ENCODE measurements around the gene SLC35F1.

SLC35F1 gene

DNA sequence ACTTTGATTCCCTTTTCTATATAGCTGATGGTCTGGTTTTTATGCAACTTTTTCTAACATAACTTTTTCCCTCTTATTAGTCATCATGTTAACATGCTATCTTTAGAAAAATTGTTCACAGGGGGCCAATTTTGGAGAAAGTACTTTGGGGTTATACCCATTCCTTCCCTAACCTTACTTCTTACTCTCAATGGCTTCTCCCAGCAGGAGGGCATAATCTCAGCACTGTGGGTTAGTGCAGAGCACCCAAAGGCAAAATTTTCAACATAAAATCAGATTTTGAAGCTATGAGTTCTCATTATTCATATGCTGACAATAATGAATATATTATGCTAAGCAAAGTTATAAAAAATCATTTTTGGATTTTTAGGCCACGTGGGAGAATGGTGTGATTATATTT, 299.2 kb downstream of the SLC35F1 start:
- no peak for DNase-seq

DNA sequence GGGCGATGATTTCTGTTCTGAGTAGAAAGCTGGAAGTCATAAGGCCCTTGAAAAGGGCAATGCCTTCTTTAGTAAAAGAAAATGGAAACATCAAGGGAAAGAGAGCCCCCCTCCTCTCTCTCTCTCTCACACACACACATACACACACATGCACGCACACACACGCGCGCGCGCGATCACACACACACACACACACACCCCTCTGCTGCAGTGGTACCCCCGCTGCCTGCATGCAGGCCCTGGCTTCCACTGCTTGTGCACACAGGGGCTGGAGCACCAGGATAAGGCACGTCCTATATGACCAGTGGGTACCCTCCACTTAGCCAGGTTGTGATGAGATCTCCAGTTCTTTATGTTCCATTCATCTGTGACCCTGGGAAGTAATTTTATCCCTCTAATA, 300.9 kb downstream of the SLC35F1 start:
- DNase-seq = no peak

GRCh38 chr6:118212451-118213173, 305.5 kb downstream of the SLC35F1 start:
- DNase-seq = no peak

- DNase-seq = no peak
These were observed 308.2 kb downstream of the SLC35F1 start for GRCh38 chr6:118215269-118215668.

DNA sequence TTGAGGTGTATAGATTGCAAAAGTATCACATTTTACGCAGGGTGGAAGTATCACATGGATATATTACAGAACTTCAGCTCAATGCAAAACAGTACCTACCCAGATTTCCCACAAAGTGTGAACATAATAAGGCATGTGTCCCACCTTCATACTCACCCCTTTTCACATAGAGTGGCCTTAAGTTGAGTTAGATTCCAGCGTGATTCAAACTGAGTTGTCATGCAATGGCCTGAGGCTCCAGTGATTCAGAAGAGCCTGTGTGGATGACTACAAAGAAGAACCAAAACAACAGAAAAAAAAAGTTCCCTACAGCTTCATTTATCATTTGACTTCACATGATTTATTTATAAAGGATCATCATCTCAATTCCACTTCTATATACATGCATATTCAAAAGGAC, 309.7 kb downstream of the SLC35F1 start:
- no peak for DNase-seq

DNA sequence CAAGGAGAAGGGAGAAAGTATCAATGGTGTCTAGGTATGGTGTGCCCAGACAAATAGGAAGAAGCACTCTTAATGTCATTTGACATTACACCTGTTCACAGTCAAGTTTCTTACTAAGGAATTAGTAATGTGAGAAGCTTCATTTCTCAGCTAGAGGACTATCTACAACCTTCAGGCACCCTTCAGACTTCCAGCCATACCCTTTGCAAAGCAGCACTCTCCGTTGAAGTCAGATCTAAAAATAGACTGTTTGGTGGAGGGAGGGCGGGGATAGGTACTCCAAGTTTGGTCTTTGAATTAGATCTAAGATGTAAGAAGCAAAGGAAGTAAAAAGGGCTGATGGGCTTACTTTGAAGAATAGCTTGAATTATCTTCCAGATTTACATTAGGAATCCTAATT, 311.1 kb downstream of the SLC35F1 start:
- DNase-seq = no peak

GRCh38 chr6:118220429-118221128, 313.5 kb downstream of the SLC35F1 start:
- no peak for DNase-seq

DNA sequence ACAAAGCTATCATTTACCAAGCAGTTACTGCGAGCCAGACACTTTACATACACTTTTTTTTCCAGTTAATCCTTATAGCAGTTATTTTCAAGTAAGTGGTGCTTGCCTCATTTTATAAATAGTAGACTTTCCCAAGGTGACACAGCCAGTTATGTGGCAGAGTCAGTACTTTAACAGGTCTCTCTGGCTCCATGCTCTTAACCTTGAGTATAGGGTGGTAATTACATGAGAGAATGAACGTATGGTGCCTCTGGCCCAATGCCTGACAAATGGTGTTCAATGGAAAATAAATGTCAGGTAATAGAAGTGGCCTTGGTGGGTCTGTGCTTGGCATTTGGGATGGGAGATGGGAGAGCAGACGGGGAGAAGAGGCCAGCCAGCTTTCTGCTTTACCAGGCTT, 316.3 kb downstream of the SLC35F1 start:
- no peak for DNase-seq

GRCh38 chr6:118228886-118229285, 321.8 kb downstream of the SLC35F1 start:
- DNase-seq = no peak

DNA sequence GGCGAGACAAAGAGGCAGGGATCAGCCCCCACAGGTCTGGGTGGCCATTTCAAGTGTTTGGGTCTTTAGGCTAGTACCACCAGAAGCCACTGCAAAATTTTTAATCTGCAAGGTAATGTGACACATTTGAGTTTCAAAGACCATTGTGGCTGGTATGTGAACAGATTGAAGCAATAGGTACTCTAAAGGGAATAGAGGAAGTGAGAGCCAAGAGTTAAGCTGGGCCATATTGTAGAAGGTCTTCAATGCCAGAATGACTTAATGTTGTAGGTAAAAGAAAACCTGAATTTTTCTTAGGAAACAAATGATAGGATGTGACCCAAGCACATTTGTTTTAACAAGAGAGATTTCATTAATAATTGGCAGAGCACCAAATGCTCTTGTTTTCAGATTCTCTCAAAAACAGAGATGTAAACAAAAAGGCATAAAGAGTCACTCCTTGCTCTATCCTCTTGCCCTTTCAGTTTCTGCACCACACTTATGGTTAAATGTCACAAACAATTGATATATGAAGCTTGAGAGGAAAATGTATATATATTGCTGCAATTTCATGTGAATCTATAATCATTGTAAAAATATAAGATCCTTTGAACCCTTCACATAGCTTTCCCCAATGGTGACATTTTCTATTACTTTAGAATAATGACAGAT, 333.9 kb downstream of the SLC35F1 start:
- DNase-seq = no peak

DNA sequence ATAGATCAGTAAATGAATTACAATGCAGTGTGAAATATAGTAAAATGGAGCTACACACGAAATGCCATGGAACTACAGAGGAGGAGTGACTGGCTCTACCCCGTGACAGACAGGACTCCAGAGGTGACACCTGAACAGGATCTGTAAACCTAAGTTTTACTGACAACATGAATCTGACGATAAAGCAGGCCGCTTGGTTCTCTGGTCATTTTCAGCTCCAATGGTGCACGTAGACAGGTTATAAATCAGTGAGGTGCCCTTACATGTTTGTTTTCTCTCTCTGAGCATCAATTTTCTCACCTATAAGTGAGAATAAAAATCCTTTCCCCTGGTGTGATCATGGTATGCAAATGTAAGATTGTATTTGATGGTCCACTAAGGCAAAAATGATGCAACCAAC, 339.3 kb downstream of the SLC35F1 start:
- DNase-seq = no peak

- no peak for DNase-seq
These were observed 341.1 kb downstream of the SLC35F1 start for GRCh38 chr6:118248171-118248570.

GRCh38 chr6:118249680-118250079, 342.6 kb downstream of the SLC35F1 start:
- DNase-seq = no peak

DNA sequence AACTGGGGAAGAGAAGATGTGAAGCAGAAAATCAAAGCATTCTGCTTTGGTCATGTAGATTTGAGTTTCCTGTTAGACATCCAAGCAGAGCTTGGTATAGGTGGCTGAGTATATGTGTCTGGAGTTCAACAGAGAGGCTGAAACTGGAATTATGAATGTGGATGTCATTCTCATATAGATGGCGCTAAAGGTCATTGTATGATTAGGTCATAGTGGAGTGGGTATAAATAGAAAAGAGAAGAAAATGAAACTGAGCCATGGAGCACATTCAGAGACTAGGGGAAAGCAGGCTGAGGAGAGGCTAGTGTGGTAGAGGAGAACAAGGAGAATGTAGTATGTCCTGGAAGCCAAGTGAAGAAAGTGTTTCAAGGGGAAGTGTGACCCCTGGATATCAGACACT, 345.4 kb downstream of the SLC35F1 start:
- DNase-seq = no peak

GRCh38 chr6:118253741-118254140, 346.7 kb downstream of the SLC35F1 start:
- DNase-seq = no peak

DNA sequence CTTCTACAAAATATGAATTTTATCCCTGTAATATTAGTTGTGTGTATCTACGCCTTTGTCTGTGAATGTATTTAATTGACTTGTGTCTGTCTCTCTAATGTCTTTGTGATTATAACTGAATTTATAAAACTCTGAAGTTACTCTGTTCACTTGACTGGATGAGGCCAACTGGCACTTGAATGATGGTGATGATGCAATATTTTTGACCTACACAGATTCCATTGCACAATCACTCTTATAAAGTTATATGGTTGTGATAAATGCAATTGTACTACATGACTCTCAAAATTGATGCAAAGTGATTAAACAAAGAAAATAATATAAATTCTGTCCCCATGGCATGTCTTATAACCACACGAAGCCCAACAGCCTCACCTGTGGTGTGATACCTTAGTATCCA, 353.8 kb downstream of the SLC35F1 start:
- DNase-seq = no peak

GRCh38 chr6:118263921-118264486, 356.9 kb downstream of the SLC35F1 start:
- DNase-seq = no peak

- no peak for DNase-seq
These were observed 362.6 kb downstream of the SLC35F1 start for GRCh38 chr6:118269659-118270058.

DNA sequence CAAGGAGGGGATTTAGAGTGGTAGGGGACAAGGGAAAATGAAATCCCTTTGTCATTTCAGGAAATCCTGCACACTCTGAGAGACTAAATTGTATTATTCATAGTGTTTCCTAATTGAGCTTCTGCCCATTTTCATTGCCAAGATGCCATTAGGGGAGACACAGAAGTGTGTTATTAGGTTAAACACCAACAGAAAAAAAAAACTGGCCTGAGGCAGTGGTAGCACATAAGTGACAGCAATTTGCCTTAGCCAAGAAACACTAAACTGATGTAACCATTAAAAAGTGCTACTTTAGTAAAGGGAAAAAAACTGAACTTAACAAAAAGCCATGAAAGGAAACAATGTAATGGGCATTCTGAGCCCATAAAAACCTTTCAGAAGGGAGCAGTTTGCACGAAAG, 370.6 kb downstream of the SLC35F1 start:
- no peak for DNase-seq

DNA sequence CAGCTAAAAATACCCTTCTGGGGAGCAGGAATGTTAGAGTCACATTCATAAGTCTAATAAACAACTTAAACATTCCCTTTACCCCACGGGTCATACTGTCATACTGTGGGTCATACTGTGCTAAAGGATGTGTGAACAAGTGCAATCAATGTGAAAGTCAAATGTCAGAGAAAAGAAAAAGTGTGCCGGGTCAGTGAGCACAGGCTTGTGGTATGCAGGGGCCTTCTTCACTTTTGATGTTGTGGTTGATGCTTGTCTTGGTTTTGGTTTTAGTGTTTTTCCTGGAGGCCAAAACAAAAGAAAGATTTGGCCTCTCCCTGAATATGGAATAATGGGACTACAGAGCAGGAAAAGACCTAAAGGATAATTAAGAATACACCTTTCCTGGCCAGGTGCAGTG, 373.1 kb downstream of the SLC35F1 start:
- DNase-seq = no peak

GRCh38 chr6:118281291-118281690, 374.2 kb downstream of the SLC35F1 start:
- no peak for DNase-seq

- peak; percentile 3 for DNase-seq
These were observed 376.7 kb downstream of the SLC35F1 start for GRCh38 chr6:118283766-118284165.

DNA sequence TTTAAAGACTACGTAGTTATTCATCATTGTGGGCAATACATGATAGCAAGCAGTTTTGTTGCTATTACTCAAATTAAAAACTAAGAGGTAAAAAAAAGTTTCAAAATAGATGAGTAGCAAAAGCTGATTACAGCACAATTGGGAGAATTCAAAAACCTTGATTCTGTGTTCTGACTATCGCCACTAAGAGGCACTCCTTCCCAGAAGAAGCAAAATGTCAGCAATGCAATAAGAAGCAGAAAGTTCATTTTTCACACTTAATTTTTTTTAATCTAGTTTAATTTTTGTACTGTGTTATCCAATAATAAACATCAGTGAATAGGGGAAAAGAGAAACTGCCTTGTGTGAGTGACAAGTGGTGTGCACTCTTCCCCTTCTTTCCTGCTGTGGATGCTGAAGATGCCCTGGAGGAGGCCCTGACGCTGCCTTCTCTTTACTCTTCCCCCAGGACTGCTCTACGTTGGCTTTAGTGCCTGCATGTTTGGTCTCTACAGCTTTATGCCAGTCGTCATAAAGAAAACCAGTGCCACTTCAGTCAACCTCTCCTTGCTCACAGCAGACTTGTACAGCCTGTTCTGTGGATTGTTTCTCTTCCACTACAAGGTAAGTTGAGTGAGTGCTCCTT, 377.8 kb downstream of the SLC35F1 start:
- DNase-seq = no peak

All from T-helper 9 cell (primary cell).